ENCODE data around the gene KREMEN1. TPM values are rescaled to one million over a fixed set of nuclear protein-coding genes. Genes with fewer than 3 reads are reported as not detected.

KREMEN1 gene
- total RNA-seq, 4 donors from 2014 or later: 7.5 to 35.8 (median 15.4) TPM

- intact Hi-C loops (cut with DNase I; ENCODE audit: low total_unique reads): loop anchor here (5.0 kb wide), 2 partner anchors 82 to 197 kb away; partner anchors contain the start of genes EWSR1 and RHBDD3
- in situ Hi-C loops (cut with MboI; ENCODE audit: low sequenced_read_pairs in 4 of 4): no loop called here
Observed at GRCh38 chr22:29070490-29070889, 2.3 kb upstream of the KREMEN1 start.

GRCh38 chr22:29071261-29072045 lies 1.4 kb upstream of the KREMEN1 start:
- Histone ChIP-seq H3K9me3 (no peaks in the 10 kb centered on the region), H3K4me1 (peaks cover 21 to 37% of the 10 kb centered on the region in 2 donors), H3K27ac (peak overlapping the region in 1 of 4 donors; percentile 16), H3K27me3 (no peaks in the 10 kb centered on the region), H3K36me3 (no peaks in the 10 kb centered on the region), H3K4me3 (peak overlapping the region; percentile 29 to 40 (median 38))
- TF ChIP-seq CTCF (IDR thresholded peaks at IDR 0.05 in 4 of 5, conservative IDR thresholded peaks at IDR 0.05 in 1 of 5) (no peak), POLR2A (IDR thresholded peaks at IDR 0.05) (no peak)
- no peak for DNase-seq
- in situ Hi-C loops (cut with MboI; ENCODE audit: low sequenced_read_pairs in 4 of 4): no loop called here
- intact Hi-C loops (cut with DNase I; ENCODE audit: low total_unique reads): loop anchor here (5.0 kb wide), 2 partner anchors 81 to 196 kb away; partner anchors contain the start of genes EWSR1 and RHBDD3
- no peak for ATAC-seq

More at GRCh38 chr22:29070490-29070889, 2.3 kb upstream of the KREMEN1 start:
- no peaks in the 10 kb centered on the region for H3K9me3 ChIP-seq
- no peak overlapping the region for H3K27ac ChIP-seq
- TF ChIP-seq CTCF (IDR thresholded peaks at IDR 0.05 in 4 of 5, conservative IDR thresholded peaks at IDR 0.05 in 1 of 5) (no peak), POLR2A (IDR thresholded peaks at IDR 0.05) (no peak)
- ATAC-seq: no peak
- H3K4me3 ChIP-seq: no peak overlapping the region
- no peaks in the 10 kb centered on the region for H3K27me3 ChIP-seq
- DNase-seq: no peak
- peaks cover 26 to 44% of the 10 kb centered on the region in 2 donors for H3K4me1 ChIP-seq
- H3K36me3 ChIP-seq: no peaks in the 10 kb centered on the region

- TF ChIP-seq CTCF (IDR thresholded peaks at IDR 0.05 in 4 of 5, conservative IDR thresholded peaks at IDR 0.05 in 1 of 5) (no peak), POLR2A (IDR thresholded peaks at IDR 0.05) (no peak)
- peak overlapping the region; percentile 16 to 60 (median 38) for H3K27ac ChIP-seq
- in situ Hi-C loops (cut with MboI; ENCODE audit: low sequenced_read_pairs in 4 of 4) (no loop called here), intact Hi-C loops (cut with DNase I; ENCODE audit: low total_unique reads) (loop anchor here (5.0 kb wide), 2 partner anchors 80 to 195 kb away; partner anchors contain the start of genes EWSR1 and RHBDD3)
- no peaks in the 10 kb centered on the region for H3K9me3 ChIP-seq
- peak; percentile 83 to 88 for ATAC-seq
- peaks cover 21 to 37% of the 10 kb centered on the region in 2 donors for H3K4me1 ChIP-seq
- H3K4me3 ChIP-seq: peak overlapping the region; percentile 48 to 73 (median 68)
- DNase-seq: peak; percentile 74 to 87
- H3K36me3 ChIP-seq: no peaks in the 10 kb centered on the region
- H3K27me3 ChIP-seq: no peaks in the 10 kb centered on the region
Observed at GRCh38 chr22:29072193-29072978, 449 bp upstream of the KREMEN1 start.

GRCh38 chr22:29073618-29074275 lies 912 bp downstream of the KREMEN1 start:
- in situ Hi-C loops (cut with MboI; ENCODE audit: low sequenced_read_pairs in 4 of 4) (no loop called here), intact Hi-C loops (cut with DNase I; ENCODE audit: low total_unique reads) (loop anchor here (5.0 kb wide), 2 partner anchors 79 to 194 kb away; partner anchors contain the start of genes EWSR1 and RHBDD3)
- Histone ChIP-seq H3K36me3 (no peaks in the 10 kb centered on the region), H3K9me3 (no peaks in the 10 kb centered on the region), H3K4me3 (peak overlapping the region; percentile 73 to 94 (median 78)), H3K4me1 (peaks cover 29 to 49% of the 10 kb centered on the region in 2 donors), H3K27ac (peak overlapping the region; percentile 69 to 82 (median 73)), H3K27me3 (no peaks in the 10 kb centered on the region)
- DNase-seq (no peak), ATAC-seq (peak; percentile 27 to 29)
- no peak for TF ChIP-seq POLR2A (IDR thresholded peaks at IDR 0.05)
- TF ChIP-seq CTCF (IDR thresholded peaks at IDR 0.05 in 4 of 5, conservative IDR thresholded peaks at IDR 0.05 in 1 of 5): no peak
